ENCODE data around the gene RBM45. TPM values are rescaled to one million over a fixed set of nuclear protein-coding genes. Genes with fewer than 3 reads are reported as not detected.
"Not testable (repeated sequence)": the region's sequence is repeated elsewhere in the genome, so short reads cannot be mapped to it uniquely, and the experiment has no call there.

Gene RBM45
- total RNA-seq, 1 experiment from 2014 or later: 23.3 TPM

DNA sequence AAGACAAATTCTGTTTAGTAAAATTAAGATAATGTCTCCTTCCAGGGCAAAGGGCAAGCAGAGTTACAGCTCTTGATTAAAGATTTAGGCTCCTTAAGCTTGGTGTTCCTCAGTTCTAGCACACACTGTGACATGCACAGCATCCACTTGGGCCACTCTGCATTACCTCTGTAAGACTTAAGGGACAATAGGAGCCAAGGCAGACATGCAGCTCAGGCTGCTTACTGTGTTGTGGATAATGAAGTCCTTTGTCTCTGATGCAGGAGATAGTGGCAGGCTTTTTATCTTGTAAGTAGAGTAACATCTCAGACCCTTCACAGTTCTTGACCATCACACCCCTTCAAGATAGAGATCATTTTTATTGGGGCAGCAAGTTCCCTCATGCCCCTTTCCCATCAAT, 31.2 kb downstream of the RBM45 start:
- in situ Hi-C loops (cut with HindIII; ENCODE audit: low pct_unique_long_range_greater_than_20kb, low sequenced_read_pairs): no loop called here
- no peak for DNase-seq (ENCODE audit: low read depth)

DNA sequence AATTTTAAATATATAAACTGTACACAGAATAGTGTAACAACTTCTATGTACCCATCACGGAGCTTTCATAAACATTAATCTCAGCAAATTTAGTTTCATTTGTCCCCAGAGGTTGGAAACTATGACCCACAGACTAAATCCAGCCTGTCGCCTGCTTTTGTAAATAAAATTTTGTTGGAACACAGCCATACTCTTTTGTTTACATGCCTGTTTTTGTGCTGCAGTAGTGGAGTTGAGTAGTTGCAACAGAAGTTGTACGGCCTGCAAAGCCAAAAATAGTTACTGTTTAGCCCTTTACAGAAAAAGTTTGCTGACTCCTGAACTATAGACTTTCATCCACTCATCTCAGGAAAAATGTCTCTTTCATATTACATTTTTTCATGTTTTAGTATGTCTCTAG, 39.8 kb downstream of the RBM45 start:
- no peak for DNase-seq (ENCODE audit: low read depth)
- in situ Hi-C loops (cut with HindIII; ENCODE audit: low pct_unique_long_range_greater_than_20kb, low sequenced_read_pairs): no loop called here

DNA sequence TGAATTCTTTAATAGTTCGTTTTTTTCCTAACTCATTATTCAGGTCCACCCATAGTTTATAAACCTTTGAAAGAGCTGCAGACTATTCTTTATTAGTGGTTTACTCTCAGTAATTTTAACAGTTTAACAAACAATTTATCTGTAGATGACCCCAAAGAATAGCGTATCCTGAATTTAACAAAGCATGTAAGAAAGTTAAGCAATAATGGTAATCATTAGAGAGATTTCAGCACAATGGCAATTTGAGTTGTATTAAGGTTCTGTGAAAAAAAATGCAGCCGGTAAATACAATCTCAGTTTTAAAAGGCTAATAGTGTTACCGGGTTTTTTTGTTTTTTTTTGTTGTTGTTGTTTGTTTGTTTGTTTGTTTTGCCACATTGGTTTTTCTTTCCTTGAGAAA, 40.3 kb downstream of the RBM45 start:
- in situ Hi-C loops (cut with HindIII; ENCODE audit: low pct_unique_long_range_greater_than_20kb, low sequenced_read_pairs): no loop called here

DNA sequence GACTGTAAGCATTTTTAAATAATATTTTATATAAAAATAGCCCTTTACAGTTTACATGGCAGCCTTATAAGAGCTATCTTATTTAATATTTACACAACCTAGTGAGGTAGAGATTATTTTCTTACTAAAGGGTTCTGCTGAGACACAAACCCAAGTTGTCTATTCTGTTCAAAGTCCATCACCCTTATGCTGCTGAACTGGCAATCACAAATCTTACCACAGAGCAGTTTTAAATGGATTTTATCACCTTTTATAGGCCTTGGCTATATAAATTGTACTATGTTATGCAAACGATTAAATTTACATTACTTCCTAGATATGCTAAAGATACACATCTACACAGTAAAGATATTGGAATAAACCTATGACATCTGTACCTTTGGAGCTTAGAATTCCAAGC, 40.7 kb downstream of the RBM45 start:
- no peak for DNase-seq (ENCODE audit: low read depth)
- in situ Hi-C loops (cut with HindIII; ENCODE audit: low pct_unique_long_range_greater_than_20kb, low sequenced_read_pairs): no loop called here

More for the DNA sequence above, 40.3 kb downstream of the RBM45 start:
- DNase-seq (ENCODE audit: low read depth): no peak

DNA sequence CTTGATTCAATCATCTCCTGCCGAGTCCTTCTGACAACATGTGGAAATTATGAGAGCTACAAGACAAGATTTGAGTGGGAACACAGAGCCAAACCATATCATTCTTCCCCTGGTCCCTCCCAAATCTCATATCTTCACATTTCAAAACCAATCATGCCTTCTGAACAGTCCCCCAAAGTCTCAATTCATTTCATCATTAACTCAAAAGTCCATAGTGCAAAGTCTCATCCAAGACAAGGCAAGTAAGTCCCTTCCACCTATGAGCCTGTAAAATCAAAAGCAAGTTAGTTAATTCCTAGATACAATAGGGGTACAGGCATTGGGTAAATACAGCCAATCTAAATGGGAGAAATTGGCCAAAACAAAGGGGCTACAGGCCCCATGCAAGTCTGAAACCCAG, 41.6 kb downstream of the RBM45 start:
- DNase-seq (ENCODE audit: low read depth); in situ Hi-C loops (cut with HindIII; ENCODE audit: low pct_unique_long_range_greater_than_20kb, low sequenced_read_pairs): not testable (repeated sequence)

DNA sequence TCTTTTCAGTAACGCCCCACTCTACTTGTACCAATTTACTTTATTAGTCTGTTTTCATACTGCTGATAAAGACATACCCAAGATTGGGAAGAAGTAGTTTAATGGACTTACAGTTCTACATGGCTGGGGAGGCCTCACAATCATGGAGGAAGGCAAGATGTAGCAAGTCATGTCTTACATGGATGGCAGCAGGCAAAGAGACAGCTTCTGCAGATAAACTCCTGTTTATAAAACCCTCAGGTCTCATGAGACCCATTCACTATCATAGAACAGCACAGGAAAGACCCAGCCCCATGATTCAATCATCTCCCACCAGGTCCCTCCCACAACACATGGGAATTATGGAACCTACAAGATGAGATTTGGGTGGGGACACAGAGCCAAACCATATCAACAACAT, 43.3 kb downstream of the RBM45 start:
- DNase-seq (ENCODE audit: low read depth): no peak
- in situ Hi-C loops (cut with HindIII; ENCODE audit: low pct_unique_long_range_greater_than_20kb, low sequenced_read_pairs): no loop called here

DNA sequence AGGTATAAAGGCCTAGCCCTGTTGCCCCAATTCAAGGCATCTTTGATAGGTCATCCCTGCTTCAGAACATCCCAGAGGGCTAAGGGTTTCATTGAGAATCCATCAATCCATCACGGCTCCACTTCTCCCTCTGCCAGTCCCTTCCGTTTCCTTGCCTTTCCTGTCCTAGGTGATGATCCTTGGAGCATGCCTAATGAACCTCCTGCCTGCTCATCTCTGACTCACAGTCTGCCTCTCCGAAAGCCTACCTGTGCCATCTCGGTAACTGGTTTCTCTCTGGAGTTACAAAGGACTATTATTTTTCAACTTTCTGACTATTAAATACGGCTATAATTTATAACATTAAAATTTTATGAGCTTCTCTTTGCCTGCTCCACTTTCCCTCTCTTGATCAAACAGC, 45.3 kb downstream of the RBM45 start:
- in situ Hi-C loops (cut with HindIII; ENCODE audit: low pct_unique_long_range_greater_than_20kb, low sequenced_read_pairs): no loop called here
- no peak for DNase-seq (ENCODE audit: low read depth)

DNA sequence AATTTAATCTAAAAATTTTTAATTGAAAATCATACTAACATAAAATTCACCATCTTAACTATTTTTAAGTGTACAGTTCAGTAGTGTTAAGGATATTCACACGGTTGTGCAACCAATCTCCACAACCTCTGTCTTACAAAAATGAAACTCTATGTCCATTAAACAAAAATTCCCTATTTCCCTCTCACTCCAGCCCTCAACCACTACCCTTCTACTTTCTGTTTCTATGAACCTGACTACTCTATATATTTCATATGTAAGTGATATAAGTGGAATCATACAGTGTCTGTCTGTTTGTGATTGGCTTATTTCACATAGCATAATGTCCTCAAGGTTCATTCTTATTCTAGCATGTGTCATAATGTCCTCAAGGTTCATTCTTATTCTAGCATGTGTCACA, 47.7 kb downstream of the RBM45 start:
- in situ Hi-C loops (cut with HindIII; ENCODE audit: low pct_unique_long_range_greater_than_20kb, low sequenced_read_pairs): no loop called here
- no peak for DNase-seq (ENCODE audit: low read depth)

DNA sequence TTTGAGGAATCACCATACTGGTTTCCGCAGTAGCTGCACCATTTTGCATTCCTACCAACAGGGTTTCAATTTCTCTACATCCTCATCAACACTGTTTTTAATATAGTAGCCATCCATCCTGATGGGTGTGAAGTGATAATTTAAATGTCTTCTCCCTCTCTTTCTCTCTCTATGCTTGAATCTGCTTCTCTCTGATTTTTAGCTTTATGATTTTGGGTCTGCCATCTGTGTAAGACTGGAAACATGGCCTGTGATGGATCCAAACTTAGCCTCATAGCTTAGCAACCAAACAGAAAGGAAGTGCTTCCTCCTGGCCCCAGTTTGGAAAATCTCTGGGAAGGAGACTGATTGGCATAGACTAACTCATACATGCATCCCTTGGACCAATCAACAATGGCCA, 48.4 kb downstream of the RBM45 start:
- no peak for DNase-seq (ENCODE audit: low read depth)
- in situ Hi-C loops (cut with HindIII; ENCODE audit: low pct_unique_long_range_greater_than_20kb, low sequenced_read_pairs): no loop called here

DNA sequence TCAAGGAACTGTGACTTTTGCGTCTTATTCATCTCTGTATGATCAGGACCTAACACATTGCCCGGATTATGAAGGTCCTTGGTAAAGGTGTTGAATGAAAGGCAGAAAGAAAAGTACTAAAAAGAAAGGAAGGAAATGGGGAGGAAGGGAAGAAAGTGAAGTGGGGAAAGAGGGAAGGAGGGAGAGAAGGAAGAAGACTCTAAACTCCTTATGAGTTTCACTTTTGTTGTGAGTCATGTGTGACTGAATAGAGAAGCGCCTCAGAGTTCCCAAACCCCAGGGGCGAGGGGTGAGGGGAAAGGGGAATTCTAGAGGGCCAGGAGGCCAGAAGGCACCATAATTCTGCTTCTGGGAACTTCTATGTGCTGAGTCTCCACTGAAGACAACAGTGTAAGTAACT, 51.2 kb downstream of the RBM45 start:
- in situ Hi-C loops (cut with HindIII; ENCODE audit: low pct_unique_long_range_greater_than_20kb, low sequenced_read_pairs): no loop called here
- no peak for DNase-seq (ENCODE audit: low read depth)

DNA sequence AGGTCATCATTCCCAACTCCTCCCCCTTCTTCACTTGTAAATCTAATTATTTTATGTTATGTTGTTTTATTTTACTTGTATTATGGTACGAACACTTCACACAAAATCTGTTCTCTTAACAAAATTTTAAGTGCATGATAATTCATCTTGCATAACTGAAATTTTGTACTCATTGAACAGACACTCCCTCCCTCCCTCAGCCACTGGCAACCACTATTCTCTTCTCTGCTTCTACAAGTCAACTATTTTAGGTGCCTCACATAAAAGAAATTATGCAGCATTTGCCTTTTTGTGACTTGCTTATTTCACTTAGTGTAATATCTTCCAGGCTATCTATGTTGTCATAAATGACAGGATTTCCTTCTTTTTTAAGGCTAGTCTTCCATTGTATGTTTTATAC, 51.7 kb downstream of the RBM45 start:
- in situ Hi-C loops (cut with HindIII; ENCODE audit: low pct_unique_long_range_greater_than_20kb, low sequenced_read_pairs): no loop called here
- DNase-seq (ENCODE audit: low read depth): no peak

DNA sequence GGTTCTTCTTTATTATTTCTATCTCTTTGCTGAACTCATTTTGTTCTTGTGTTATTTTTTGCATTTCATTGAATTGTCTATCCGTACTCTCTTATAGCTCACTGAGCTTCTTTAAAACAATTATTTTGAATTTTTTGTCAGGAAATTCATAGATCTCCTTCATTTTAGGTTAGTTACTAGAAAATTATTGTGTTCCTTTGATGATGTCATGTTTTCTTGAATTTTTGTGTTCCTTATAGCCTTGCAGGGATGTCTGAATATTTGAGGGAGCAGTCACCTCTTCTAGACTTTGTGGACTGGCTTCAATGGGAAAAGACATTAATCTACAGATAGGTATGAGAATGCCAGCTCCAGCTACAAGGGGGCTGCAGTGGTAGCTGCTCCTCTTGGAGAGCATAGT, 61.4 kb downstream of the RBM45 start:
- in situ Hi-C loops (cut with HindIII; ENCODE audit: low pct_unique_long_range_greater_than_20kb, low sequenced_read_pairs): no loop called here
- DNase-seq (ENCODE audit: low read depth): no peak

DNA sequence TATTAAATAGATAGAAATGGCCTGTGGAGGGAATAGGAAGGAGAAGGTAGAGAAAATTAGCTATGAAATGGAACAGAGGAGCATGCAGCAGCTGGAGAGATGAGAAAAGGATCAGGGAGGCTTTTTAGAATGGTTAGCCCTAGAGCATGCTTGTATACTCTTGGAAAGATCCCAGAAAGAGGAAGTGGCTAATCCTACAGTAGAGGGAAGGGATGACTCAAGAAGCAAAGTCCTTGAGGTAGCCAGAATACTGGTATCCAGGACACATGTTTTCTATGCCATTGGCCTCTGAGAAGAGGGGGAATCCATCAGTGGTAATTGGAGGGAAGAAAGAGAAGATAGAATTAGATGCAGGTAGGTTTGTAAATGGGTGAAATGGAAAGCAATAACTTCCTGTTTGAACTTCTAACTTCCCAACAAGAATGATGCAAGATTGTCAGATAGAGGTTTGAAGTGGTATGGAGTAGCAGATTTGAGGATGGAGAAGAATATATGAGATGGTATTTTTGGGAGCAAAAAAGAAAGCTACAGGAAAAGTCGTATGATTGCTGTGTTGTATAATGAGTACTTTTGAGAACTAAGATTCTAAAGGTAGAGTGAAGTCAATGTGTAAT, 64.9 kb downstream of the RBM45 start:
- no peak for DNase-seq (ENCODE audit: low read depth)
- in situ Hi-C loops (cut with HindIII; ENCODE audit: low pct_unique_long_range_greater_than_20kb, low sequenced_read_pairs): no loop called here

Other genes starting within 250 kb of the RBM45 start
- gene PDE11A, start 39.7 kb upstream of the RBM45 start, total RNA-seq (2014; rRNA removed; shearing (Covaris generic); ENCODE audit: low replicate concordance): 0.57 and 1.3 TPM in 2 replicates
- 0.23 and 0.71 TPM in 2 replicates for gene OSBPL6, start 82.1 kb downstream of the RBM45 start, total RNA-seq (2014; rRNA removed; shearing (Covaris generic); ENCODE audit: low replicate concordance)